ENCODE results near the gene IER3.

The IER3 gene, protein sequence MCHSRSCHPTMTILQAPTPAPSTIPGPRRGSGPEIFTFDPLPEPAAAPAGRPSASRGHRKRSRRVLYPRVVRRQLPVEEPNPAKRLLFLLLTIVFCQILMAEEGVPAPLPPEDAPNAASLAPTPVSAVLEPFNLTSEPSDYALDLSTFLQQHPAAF

DNA sequence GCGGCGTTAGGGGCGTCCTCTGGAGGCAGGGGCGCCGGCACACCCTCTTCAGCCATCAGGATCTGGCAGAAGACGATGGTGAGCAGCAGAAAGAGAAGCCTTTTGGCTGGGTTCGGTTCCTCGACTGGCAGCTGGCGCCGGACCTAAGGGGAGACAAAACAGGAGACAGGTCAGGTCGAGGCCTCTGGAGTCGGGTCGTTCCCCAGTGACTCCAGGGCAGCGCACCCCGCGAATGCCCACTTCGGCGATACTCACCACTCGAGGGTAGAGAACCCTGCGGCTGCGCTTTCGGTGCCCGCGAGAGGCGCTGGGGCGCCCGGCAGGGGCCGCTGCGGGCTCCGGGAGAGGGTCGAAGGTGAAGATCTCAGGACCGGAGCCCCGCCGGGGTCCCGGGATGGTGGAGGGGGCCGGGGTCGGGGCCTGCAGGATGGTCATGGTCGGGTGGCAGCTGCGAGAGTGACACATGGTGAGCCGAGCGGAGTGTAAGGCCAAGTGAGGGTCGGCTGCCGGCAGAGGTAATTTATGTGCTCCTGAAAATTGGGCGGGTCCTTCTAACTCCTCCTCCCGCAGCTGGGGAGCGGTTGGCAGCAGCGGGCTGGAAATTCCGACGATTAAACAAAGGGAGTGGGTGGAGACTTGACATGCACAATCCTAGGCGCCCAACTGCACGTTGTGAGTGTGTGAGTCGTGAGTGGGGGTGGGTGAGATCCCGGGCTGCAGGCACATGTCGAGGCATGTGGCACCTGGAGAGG lies at the start of gene IER3:
Gene IER3, minus strand, starts transcription at position 494 of the 752 bp plus-strand sequence. Its CDS starts 29 bp downstream, at position 465.
- DNase-seq, result no peak

DNA sequence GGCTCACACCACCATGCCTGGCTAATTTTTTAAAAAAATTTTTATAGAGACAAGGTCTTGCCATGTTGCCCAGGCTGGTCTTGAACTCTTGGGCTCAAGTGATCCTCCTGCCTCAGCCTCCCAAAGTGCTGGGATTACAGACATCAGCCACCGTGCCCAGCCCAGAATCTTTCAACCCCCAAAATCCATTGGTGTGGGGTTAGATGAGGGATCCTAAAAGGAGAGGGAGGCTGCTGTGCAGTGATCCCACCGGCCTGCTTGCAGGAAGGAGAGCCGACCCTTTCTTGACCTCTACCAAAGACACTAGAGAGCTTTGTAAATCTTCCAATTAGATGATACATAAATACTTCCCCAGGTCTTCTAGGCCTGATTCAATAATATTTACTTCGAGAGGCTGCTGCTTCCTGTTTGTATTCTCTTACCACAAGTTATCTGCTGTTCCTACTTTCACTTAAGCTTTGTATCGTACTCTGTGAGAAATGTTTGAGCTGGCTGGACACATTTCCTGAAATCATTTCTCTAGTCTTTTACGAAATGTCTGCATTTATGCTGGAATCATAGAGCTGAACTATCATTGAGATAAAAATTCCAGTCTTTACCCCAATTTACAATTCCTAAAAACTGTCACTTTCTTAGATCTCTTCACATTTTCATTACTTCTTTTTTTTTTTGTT lies 49.3 kb upstream of the IER3 start:
- no peak for DNase-seq

DNA sequence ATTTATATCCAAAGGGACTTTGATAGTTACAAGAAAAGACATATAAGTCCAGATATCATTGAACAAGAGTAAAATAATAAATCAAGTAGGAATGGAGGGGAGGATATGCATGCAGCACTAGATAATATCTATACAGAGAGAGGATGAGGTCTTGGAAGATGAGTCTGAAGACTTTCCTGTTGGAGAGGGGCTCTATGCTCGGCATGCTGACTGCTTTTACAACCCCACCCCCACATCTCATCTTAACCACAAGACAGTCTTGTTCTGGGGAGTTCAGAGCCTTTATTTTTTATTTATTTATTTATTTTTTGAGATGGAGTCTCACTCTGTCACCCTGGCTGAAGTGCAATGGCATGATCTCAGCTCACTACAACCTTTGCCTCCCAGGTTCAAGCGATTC lies 48.4 kb upstream of the IER3 start:
- no peak for DNase-seq

DNA sequence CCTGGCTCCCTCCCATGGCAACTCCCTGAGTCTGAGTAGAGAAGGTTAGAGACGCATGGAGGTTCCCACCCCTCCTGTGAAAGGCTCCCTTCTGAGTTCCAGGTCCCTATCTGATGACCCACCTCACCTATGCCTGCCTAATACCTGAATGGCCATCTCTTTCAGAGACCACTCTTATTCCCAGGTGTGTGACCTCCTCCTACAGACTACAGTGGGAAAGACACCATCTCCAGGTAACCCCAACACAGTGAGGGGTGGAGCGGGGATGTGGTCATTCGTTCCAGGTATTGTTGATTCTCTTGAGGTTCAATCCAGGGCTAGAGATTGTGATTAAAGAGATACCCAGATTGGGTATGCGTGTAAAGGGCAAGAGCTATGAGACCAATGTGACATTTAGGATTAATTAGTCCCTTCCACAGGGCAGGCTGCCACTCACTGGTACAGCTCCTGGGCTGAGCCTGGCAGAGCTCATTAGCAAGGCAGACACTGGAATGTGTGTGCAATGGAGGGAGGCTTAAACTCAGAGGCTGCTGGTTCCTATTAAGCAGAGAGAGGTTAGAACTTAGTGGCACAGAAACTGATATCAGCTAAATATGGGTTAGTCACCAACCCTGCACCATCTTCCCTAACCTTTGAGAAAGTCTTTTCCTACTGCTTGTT lies 46.5 kb upstream of the IER3 start:
- no peak for DNase-seq

DNA sequence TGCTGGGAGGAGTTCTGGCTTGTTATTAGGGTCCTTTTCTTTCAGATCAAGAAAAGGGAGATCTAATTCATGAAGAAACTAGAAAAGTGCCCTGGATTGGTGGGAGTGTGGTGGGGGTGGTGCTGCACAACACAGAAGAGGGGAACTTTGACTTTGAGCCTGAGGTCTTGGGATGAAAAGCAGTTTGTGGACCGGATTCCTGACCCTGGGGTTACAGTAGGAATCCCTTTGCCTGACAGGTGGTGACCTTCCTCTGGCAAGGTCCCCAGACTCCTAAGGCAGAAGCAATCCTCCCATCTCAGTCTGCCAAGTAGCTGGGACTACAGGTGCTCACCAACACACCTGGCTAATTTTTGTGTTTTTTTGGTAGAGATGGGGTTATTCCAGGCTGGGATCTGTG lies 45.3 kb upstream of the IER3 start:
- no peak for DNase-seq

DNA sequence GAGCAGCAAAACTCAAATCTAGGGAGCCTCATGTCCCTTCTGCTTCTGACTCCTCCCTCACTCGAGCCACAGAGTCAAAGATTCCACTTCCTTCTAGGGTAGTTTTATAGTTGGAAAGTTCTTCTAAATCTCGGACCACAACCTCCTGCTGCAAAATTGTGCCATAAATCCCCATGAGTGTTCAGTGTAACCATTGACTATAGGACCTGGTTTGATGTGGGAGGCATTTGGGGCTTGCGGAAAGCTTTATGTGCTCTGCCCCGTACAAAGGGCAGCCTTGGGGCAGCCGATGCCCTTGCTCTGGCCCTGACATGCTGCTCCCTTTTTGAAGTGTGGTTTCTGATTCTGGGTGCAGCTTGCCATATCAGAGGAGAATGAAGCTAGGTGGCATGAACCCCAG lies 43.6 kb upstream of the IER3 start:
- no peak for DNase-seq

DNA sequence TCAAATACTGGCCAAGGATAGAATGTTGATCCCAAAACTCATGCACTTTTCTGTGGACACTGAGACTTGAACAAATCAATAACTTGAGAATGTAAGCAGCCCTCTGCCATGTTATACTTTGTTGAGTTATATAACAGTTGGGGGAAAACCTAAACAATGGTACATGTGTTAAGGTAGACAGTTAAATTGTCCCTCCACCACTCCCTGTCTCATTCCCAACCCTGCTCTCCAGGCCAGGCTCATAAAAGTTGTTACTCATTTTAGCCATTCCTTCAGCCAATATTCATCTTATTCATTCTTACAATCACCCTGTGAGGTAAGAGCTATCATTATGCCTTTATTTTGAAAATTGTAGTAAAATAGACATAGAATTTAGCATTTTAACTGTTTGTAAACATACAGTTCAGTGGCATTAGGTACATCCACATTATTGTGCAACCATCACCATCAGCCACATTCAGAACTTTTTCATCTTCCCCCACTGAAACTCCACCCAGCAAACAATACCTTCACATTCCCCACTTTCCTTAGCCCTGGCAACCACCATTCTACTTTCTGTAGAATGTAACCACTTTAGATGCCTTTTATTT lies 38.2 kb upstream of the IER3 start:
- no peak for DNase-seq

DNA sequence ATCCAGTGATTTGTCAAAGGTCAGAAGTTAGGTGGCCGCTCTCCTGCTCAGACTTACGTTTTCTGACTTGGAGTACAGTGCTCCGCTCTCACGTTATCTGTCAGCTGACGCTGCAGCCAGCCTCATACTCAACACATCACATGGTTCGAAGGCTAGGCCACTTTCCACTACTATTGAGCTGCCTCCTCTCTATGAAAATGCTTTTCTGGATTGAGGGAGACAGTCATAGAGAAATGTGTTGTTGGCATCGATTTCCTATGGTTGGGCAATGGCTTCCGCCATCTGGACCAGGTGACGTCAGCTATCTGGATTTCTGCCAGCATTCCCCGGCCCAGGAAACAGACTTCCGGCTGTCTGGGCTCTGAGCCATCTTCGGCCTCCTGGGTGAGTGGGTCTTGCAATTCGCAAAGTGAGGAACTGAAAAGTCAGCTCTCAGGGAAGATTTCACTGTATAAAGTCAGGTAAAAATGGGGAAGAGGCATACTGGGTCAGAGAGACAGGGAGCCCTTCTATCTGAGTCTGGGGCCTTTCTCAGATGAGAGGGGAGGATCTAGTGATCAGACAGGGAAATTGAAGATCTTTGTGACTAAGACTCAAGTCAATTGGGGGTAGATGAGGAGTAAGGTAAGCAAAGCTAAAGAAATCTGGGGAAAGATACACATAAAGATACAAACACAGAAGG lies 37.5 kb upstream of the IER3 start:
- DNase-seq, result peak; percentile 47

DNA sequence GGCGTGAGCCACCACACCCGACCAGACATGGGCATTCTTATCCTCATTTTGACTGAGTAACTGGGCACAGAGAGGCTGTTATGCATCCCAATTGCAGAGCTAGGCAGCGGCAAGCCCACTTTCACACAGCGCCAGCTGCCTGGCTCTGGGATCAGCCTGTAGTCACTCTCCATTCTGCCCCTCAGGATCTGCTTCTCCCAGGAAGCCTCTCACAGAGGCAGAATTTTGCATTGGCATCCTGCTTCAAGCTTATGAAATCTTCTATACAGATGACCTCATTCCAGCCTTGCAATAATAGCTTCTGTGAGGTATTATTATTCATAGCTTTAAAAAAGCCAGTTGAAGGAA lies 37.0 kb upstream of the IER3 start:
- DNase-seq, result no peak

DNA sequence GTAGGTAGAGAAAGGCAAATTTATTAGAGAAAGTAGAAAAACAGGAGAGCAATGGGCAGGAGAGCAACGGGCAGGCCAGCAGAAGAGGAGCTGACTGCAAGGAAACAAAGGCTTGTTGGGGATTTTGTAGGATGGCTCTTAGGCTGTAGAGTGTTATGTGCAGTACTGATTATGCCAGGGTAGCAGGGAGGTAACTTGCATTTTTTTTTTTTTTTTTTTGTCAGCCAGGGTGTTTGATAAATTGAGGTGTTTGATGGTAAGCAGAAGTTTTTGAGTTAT lies 36.2 kb upstream of the IER3 start:
- DNase-seq, result no peak

DNA sequence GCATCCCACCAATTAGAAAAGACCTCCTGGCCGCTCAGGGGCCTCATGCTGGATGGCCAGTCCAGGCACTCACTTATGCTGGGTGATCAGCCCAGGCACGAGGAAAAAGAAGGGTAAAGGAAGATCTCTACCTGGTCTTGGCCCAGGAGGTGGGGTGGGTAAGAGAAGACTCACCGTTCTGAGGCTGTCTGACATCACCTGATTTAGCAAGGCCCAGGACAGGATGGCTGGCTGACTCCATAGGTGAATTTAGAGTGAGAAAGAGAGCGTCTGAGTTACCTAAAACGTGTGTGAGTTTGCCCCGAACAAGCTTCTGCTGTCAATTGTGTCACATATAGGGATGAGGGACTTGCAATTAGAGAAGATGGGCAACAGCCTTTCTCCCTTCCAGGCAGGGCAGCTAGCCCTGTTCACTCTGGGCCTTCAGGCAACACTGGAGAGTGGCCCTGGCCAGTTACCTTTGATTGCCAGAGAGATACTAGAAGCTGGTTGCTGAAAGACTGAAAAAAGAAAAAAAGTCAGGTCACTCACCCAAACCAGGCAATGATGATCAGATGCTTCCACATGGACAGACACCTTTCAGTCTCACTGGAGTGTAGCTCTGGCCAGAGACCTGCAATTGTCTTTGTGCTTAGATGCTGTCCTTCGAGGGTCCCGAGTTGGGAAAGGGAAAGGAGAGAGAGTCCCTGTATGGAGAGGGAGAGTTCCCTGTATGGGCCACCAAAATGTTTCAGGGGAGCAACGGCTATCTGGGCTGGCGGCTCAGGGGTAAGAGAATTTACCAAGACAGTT lies 35.7 kb upstream of the IER3 start:
- DNase-seq, result no peak

DNA sequence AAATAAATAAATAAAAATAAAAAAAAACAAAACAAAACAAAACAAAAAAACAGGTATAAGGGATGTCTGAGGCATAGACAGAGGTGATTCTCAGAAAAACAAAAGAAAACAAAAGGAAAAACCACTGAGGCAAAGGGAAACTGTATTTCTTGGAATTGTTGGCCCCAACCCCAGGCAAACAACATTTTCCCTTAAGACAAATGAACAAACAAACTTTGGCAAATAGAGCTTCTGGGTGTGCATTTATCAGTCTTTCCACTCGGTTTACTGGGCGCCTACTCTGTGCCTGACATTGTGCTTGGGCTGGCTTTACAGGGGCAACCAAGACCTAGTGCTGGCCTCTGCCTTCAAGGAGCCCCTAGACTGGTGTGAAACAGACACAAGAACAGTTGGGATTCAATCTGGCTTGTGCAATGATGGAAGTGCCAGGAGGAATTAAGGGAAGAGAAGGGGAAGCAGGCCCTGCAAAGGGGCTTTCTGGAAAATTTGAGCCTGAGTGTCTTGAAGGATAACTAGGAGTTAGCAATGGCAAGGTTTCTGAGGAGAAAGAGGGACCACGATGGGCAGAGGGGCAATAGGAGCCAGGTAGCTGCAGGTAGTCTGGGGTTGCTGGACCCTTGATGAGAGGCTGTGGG lies 33.8 kb upstream of the IER3 start:
- no peak for DNase-seq

DNA sequence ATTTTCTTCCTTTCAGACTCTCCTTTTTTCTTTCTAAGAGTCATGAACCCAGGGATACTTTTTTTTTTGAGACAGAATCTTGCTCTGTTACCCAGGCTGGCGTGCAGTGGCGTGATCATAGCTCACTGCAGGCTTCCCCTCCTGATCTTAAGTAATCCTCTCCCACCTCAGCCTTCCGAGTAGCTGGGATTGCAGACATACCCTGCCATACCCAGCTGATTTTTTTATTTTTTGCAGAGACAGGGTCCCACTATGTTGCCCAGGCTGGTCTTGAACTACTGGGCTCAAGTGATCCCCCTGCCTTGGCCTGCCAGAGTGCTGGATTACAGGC lies 32.8 kb upstream of the IER3 start:
- DNase-seq, result no peak

DNA sequence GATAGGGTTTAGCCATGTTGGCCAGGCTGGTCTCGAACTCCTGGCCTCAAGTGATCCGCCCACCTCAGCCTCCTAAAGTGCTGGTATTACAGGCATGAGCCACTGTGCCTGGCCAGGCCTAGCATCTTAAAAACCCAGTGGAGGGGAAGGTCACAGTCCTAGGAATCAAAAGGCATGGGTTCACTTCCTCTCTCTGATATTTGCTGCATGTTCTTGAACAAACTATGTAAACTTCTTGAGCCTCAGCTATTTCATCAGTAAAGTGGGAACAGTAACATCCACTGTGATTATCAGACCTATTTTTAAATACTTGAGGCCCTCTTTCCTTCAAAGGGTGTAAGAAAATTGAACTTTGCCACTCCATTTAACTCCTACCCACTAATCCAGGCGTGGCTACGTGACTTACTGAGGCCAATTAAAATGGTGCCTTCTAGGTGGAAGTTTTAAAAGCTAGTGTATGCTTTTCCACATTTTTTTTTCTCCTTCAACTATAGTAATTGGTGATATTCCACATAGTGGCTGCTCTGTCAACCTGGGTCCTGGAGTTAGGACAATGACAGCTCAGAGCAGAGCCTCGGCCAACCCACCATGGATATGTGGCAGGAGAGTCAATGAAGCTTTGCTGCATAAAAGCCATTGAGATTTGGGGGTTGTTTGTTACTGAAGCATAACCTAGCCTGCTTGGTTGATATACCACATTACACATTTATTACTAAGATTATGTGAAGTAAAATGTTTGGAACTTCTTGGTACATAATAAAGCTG lies 32.2 kb upstream of the IER3 start:
- DNase-seq, result no peak

DNA sequence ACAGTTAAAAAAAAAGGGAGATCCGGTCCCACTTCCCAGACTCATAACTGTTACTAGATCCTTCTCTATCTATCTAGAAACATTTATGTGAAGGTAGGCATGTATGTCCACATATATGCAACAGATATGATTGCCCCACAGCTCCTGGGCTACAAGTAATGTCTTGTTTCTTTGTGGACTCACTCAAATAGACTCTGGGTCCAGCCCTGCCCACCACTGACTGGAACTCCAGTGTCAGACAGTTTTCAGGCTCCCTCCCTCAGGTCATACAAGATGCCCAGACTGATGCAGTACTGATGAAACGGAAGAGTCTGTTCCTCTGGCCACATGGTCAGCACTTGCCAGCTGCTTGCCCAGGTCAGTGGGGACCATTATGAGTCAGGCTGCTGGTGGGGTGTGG lies 30.8 kb upstream of the IER3 start:
- DNase-seq, result no peak

DNA sequence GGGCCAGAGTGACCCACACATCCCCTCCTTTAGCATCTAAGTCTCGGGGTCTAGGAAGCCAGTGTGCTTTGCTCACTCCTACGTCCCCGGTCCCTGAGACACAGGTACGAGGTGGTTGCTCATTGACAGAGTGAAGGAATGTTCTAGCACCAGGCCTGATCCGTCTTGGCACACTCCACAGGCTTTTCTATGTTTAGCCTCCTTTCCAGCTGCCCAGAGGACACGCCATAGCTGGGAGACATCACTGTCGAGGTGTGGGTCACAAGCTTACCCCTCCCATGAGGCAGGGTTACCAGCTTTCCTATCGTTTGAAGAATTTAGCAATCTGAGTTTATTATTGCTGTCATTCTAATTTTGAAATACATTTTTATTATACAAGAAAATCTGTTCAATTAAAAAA lies 30.4 kb upstream of the IER3 start:
- no peak for DNase-seq

DNA sequence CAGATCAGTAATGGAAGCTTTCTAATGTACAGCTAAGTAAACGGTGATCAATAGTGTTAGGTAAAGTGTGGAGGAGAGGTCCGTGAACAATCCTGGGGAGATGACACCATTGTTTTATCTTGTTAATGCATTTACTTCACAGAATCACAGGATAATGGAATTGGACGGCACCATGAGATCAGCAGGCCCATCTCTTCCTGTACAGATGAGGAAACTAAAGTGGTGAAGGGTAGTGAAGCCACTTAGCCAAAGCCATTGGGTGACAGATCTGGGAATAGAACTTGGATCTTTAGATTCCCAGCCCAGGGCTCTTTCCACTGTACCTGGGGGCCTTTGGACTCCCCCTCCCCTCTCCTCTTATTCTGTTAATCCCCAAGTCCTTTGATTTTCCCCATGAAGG lies 26.2 kb upstream of the IER3 start:
- DNase-seq, result no peak

DNA sequence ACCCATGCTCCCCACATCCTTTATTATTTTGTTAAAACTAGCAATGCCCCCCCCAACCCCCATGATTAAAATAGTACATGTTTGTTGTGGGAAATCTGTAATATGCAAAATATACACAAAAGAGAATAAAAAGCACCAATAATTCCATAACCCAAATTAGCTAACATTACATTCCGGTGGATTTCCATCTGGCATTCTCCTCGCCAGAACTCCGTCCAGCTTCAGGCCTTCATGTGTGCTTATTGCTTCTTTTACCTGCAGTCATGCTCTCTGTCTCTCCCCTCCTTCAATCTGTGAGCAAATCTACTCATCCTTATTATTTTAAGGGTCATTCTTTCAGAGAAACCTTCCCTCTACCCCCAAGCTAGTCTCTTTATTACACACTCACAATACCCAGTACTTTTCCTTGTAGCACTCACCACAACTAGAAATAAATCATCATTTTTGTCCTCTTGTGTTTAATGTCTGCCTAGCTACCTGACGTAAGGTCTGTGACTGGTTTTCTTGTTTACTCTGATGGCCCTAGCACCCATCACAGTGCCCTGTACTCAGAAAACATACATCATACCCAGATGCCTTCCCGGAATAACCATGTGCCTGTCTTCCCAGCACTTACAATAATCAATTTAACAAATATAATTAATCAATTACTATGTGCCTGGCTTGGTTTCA lies 25.6 kb upstream of the IER3 start:
- DNase-seq, result no peak

DNA sequence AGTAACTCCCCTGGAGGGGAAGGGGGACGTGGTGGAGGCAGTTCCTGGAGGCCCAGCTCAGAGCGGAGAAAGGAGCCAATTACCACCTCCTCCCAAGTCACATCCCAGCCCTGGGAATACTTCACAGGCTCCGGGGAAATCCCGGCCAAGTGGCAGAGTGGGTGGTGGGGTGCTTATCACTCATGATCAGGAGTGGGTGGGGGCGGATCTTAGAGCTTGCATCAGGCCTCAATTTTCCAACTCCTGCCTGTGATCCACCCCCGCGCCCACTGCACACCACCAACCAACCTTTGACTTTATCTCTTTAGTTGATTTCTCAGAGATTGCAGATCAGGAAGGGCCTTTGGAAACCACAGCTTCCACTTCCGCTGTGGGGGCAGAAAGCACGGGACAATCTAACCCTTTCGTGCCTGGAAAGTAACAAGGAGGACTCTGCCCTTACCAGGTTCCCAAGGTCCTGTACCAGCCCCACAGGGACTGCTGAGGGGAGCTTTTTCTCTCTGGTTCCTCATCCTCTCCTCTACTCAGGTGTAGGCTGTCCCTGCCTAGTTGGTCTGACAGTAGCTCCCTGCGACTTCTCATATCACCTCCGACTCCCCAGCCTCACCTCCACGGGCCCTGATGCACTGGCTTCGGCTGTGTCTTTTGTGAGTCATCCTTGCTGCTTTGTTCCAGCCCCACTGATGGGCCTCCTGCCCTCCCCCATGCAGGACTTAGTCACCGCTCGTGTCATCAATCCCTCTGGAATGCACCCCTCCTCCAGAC lies 24.9 kb upstream of the IER3 start:
- no peak for DNase-seq

DNA sequence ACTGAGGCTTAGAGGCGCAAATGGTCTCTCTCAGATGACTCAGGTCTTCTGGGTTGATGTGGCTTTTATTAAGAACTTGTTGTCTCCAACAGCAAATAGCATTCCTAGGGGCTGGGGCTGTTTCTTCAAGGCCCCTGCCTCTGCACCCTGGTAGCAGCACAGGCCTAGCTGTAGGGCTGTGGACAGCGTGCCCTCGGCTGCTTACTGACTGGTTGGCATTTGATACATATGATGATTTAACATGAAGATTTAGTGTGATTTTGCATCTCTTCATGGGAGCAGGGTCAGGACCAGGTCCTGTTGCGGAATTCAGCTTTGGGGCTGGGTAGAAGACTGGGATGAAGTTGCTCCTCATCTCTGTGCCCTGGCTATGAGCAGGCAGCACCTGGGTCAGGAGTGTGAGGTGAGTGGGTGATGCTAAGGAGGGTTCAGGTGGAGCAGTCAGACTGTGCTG lies 24.3 kb upstream of the IER3 start:
- DNase-seq, result no peak

Data from NCI-H1436 treated with DMSO at 0.1 percent for 48 hours (cell line).